ENCODE measurements around the gene TSHZ3.

DNA sequence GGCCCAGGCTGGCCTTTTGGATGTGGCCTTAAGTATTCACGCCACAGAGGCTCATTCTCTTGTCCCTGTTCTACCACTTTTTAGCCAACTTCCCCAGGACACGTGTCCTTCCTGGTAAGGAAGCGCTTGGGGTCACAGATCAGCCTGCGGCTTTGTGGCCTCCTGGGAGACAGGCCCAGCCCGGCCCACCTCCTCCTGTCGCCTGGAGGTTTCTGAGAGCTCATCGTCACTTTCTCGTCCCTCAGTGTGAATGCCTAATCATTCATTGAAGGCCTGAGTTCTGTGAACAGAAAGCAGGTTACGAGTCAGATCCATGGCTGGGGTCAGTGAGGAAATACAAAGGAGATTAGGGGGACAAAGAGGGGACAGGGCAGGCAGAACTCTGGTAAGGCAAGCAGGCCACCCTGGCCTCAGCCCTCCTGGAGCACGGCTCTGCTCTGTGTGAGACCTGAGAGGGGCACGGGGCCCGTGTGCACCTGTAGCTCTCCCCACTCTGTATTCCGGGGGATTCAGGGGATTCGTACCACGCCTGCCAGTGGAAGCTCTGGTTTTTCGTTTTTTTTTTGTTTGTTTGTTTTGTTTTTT, 38.6 kb upstream of the TSHZ3 start:
- TF ChIP-seq, protein P1, sequence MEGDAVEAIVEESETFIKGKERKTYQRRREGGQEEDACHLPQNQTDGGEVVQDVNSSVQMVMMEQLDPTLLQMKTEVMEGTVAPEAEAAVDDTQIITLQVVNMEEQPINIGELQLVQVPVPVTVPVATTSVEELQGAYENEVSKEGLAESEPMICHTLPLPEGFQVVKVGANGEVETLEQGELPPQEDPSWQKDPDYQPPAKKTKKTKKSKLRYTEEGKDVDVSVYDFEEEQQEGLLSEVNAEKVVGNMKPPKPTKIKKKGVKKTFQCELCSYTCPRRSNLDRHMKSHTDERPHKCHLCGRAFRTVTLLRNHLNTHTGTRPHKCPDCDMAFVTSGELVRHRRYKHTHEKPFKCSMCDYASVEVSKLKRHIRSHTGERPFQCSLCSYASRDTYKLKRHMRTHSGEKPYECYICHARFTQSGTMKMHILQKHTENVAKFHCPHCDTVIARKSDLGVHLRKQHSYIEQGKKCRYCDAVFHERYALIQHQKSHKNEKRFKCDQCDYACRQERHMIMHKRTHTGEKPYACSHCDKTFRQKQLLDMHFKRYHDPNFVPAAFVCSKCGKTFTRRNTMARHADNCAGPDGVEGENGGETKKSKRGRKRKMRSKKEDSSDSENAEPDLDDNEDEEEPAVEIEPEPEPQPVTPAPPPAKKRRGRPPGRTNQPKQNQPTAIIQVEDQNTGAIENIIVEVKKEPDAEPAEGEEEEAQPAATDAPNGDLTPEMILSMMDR (IDR thresholded peaks at IDR 0.05), result no peak
- TF ChIP-seq POLR2AphosphoS5 (IDR thresholded peaks at IDR 0.05) (no peak), EP300 (IDR thresholded peaks at IDR 0.05) (no peak)
